HEK293T (cell line): Measurements from ENCODE around the gene XRN2.

Experiments used
- CTCF ChIA-PET: fragments of 350-600 bp; formaldehyde crosslinking; extraction: SDS; loops from one replicate; lab custom pipeline; 2021; ENCODE audit warnings: antibody characterized with exemption, inconsistent platforms; lab: Yijun Ruan, JAX
- POLR2A ChIA-PET: fragments of 350-600 bp; formaldehyde crosslinking; extraction: SDS; loops from one replicate; lab custom pipeline; 2020; ENCODE audit warnings: antibody characterized with exemption, inconsistent platforms; lab: Yijun Ruan, JAX
- DNase-seq: peaks from one replicate; pipeline ENCODE4 v3.0.0; 2012; ENCODE audit warnings: mixed read lengths; ENCODE audit errors: extremely low spot score
- ARNT ChIP-seq: fragments of 450-650 bp; IDR thresholded peaks from 2 replicates; pipeline ENCODE4 v1.6.1; 2017; ENCODE audit warnings: mild to moderate bottlenecking
- BHLHE40 ChIP-seq: fragments of 450-650 bp; IDR thresholded peaks from 2 replicates; pipeline ENCODE4 v1.6.1; 2016; ENCODE audit warnings: mild to moderate bottlenecking, moderate library complexity, borderline replicate concordance
- CTBP1 ChIP-seq: fragments of 450-650 bp; IDR thresholded peaks from 2 replicates; pipeline ENCODE4 v1.6.1; 2016; ENCODE audit warnings: borderline replicate concordance
- ELF4 ChIP-seq: fragments of 450-650 bp; IDR thresholded peaks from 2 replicates; pipeline ENCODE4 v1.6.1; 2017; ENCODE audit warnings: antibody characterized with exemption
- FOXA1 ChIP-seq: fragments of 450-650 bp; IDR thresholded peaks from 2 replicates; pipeline ENCODE4 v1.6.1; 2016; ENCODE audit warnings: mild to moderate bottlenecking
- FOXK2 ChIP-seq: fragments of 450-650 bp; IDR thresholded peaks from 2 replicates; pipeline ENCODE4 v1.6.1; 2016; ENCODE audit warnings: mild to moderate bottlenecking
- FOXM1 ChIP-seq: fragments of 450-650 bp; IDR thresholded peaks from 2 replicates; pipeline ENCODE4 v1.6.1; 2017; ENCODE audit warnings: mild to moderate bottlenecking, borderline replicate concordance
- HDGF ChIP-seq: fragments of 450-650 bp; IDR thresholded peaks from 2 replicates; pipeline ENCODE4 v1.6.1; 2017; ENCODE audit warnings: antibody characterized with exemption, borderline replicate concordance
- L3MBTL2 ChIP-seq: fragments of 450-650 bp; conservative IDR thresholded peaks from 2 replicates; pipeline ENCODE4 v1.6.1; 2016; ENCODE audit warnings: mild to moderate bottlenecking
- LEF1 ChIP-seq: fragments of 450-650 bp; IDR thresholded peaks from 2 replicates; pipeline ENCODE4 v1.6.1; 2017; ENCODE audit warnings: mild to moderate bottlenecking, borderline replicate concordance
- NFRKB ChIP-seq: fragments of 450-650 bp; IDR thresholded peaks from 2 replicates; pipeline ENCODE4 v1.6.1; 2016; ENCODE audit warnings: mild to moderate bottlenecking, moderate library complexity
- PKNOX1 ChIP-seq: fragments of 450-650 bp; IDR thresholded peaks from 2 replicates; pipeline ENCODE4 v1.6.1; 2016
- SP1 ChIP-seq: fragments of 450-650 bp; IDR thresholded peaks from 2 replicates; pipeline ENCODE4 v1.6.1; 2017
- SUZ12 ChIP-seq: fragments of 450-650 bp; IDR thresholded peaks from 2 replicates; pipeline ENCODE4 v1.6.1; 2016; ENCODE audit warnings: mild to moderate bottlenecking
- TARDBP ChIP-seq: fragments of 450-650 bp; IDR thresholded peaks from 2 replicates; pipeline ENCODE4 v1.6.1; 2016
- ZNF384 ChIP-seq: fragments of 450-650 bp; IDR thresholded peaks from 2 replicates; pipeline ENCODE4 v1.6.1; 2016

The XRN2 gene

GRCh38 chr20:21342656-21343345, 39.7 kb downstream of the XRN2 start:
- CTCF ChIA-PET = no interaction called here
- TF ChIP-seq FOXK2 = no peak
- TF ChIP-seq PKNOX1 = no peak
- TF ChIP-seq ZNF384 = no peak
- TF ChIP-seq FOXA1 = no peak
- DNase-seq = no peak
- POLR2A ChIA-PET = no interaction called here

- POLR2A ChIA-PET = no interaction called here
- CTCF ChIA-PET = interaction anchor here (1.0 kb wide), 1 partner anchor 177 kb away, joined by 3 read pairs; no protein-coding TSS in a partner anchor
- DNase-seq = no peak
- TF ChIP-seq NFRKB (no peak), FOXA1 (no peak), TARDBP (no peak), ARNT (no peak), FOXK2 (no peak), PKNOX1 (no peak), BHLHE40 (no peak), ZNF384 (no peak), SUZ12 (no peak)
Measured at GRCh38 chr20:21344206-21344900, 41.2 kb downstream of the XRN2 start.

GRCh38 chr20:21344961-21345360, 41.8 kb downstream of the XRN2 start:
- ChIA-PET CTCF (interaction anchor here (1.0 kb wide), 1 partner anchor 176 kb away, joined by 3 read pairs; no protein-coding TSS in a partner anchor), POLR2A (no interaction called here)
- TF ChIP-seq FOXM1 (no peak), ARNT (no peak), TARDBP (no peak), CTBP1 (no peak), SUZ12 (no peak), ELF4 (no peak), BHLHE40 (no peak), FOXK2 (no peak), L3MBTL2 (no peak), SP1 (no peak), LEF1 (no peak), PKNOX1 (no peak), HDGF (no peak), ZNF384 (no peak), FOXA1 (no peak)
- DNase-seq = no peak

GRCh38 chr20:21352703-21353102, 49.6 kb downstream of the XRN2 start:
- no peak for DNase-seq
- ChIA-PET POLR2A (interaction anchor here (1.5 kb wide), 1 partner anchor 50 kb away, joined by 9 read pairs; the partner anchor contains the start of gene XRN2), CTCF (no interaction called here)
- TF ChIP-seq L3MBTL2 (no peak), FOXA1 (no peak), BHLHE40 (no peak), SP1 (no peak), FOXK2 (no peak), TARDBP (no peak), CTBP1 (no peak), ARNT (no peak), SUZ12 (no peak), HDGF (no peak), ELF4 (no peak), PKNOX1 (no peak), LEF1 (no peak), ZNF384 (no peak)

GRCh38 chr20:21353236-21353635, 50.1 kb downstream of the XRN2 start:
- no peak for TF ChIP-seq TARDBP
- TF ChIP-seq SUZ12 = no peak
- no peak for TF ChIP-seq PKNOX1
- TF ChIP-seq ARNT = no peak
- no peak for TF ChIP-seq HDGF
- no peak for TF ChIP-seq NFRKB
- TF ChIP-seq SP1 = no peak
- POLR2A ChIA-PET = interaction anchor here (1.5 kb wide), 1 partner anchor 50 kb away, joined by 9 read pairs; the partner anchor contains the start of gene XRN2
- no peak for DNase-seq
- CTCF ChIA-PET = no interaction called here
